ENCODE results near the gene GUCY1A1. TPM values are rescaled to one million over a fixed set of nuclear protein-coding genes. Genes with fewer than 3 reads are reported as not detected.
A peak's percentile ranks its signal among the peaks of the same experiment; 100 is the strongest.

GUCY1A1 gene
- polyA plus RNA-seq, 1 experiment, result 1.9 TPM

DNA sequence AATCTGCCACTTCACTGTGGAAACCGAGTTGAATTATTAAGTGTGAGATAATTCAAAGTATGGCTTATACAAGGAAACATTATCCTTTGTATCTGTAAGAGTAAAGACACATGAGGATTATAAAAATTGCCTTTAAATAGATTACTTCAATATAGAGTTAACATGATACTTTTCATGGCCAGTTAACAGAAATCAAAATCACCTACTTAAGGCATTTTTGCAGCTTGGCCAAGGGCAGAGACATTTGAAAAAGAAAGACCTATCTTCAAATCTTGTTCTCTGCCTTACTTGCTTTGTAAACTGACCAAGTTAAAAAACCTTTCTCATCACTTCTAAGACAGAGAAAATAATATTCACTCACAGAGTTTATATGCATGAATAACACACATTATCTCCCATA, 47.3 kb downstream of the GUCY1A1 start:
- no peak for TF ChIP-seq CTCF (IDR thresholded peaks at IDR 0.05; ENCODE audit: low read depth, low read length)
- POLR2A ChIA-PET, result no interaction called here
- Histone ChIP-seq H3K27me3 (ENCODE audit: control insufficient read depth, insufficient read depth, low read length) (peaks cover 3% of the 10 kb centered on the region), H3K4me3 (ENCODE audit: low read depth, low read length) (no peak overlapping the region), H3K27ac (ENCODE audit: low read depth, low read length) (no peak overlapping the region), H3K9me3 (ENCODE audit: control insufficient read depth, insufficient read depth, low read length) (no peaks in the 10 kb centered on the region)
- CTCF ChIA-PET, result no interaction called here
- no peak for DNase-seq (ENCODE audit: low read depth, low spot score)

- CTCF ChIA-PET, result no interaction called here
- Histone ChIP-seq H3K4me3 (ENCODE audit: low read depth, low read length) (no peak overlapping the region), H3K27ac (ENCODE audit: low read depth, low read length) (no peak overlapping the region), H3K9me3 (ENCODE audit: control insufficient read depth, insufficient read depth, low read length) (no peaks in the 10 kb centered on the region), H3K27me3 (ENCODE audit: control insufficient read depth, insufficient read depth, low read length) (no peaks in the 10 kb centered on the region)
- POLR2A ChIA-PET, result no interaction called here
- no peak for DNase-seq (ENCODE audit: low read depth, low spot score)
- TF ChIP-seq CTCF (IDR thresholded peaks at IDR 0.05; ENCODE audit: low read depth, low read length), result no peak
Measured at GRCh38 chr4:155722336-155722735, 55.7 kb downstream of the GUCY1A1 start.

GRCh38 chr4:155722816-155723499, 56.3 kb downstream of the GUCY1A1 start:
- no peak overlapping the region for H3K27ac ChIP-seq (ENCODE audit: low read depth, low read length)
- CTCF ChIA-PET, result interaction anchor here (0.9 kb wide), 1 partner anchor 12 kb away, joined by 3 read pairs; no protein-coding TSS in a partner anchor
- no peaks in the 10 kb centered on the region for H3K27me3 ChIP-seq (ENCODE audit: control insufficient read depth, insufficient read depth, low read length)
- POLR2A ChIA-PET, result no interaction called here
- DNase-seq (ENCODE audit: low read depth, low spot score), result peak; percentile 50
- H3K9me3 ChIP-seq (ENCODE audit: control insufficient read depth, insufficient read depth, low read length), result no peaks in the 10 kb centered on the region
- no peak for TF ChIP-seq CTCF (IDR thresholded peaks at IDR 0.05; ENCODE audit: low read depth, low read length)
- H3K4me3 ChIP-seq (ENCODE audit: low read depth, low read length), result no peak overlapping the region

- no peak for TF ChIP-seq CTCF (IDR thresholded peaks at IDR 0.05; ENCODE audit: low read depth, low read length)
- Histone ChIP-seq H3K27me3 (ENCODE audit: control insufficient read depth, insufficient read depth, low read length) (no peaks in the 10 kb centered on the region), H3K4me3 (ENCODE audit: low read depth, low read length) (no peak overlapping the region), H3K27ac (ENCODE audit: low read depth, low read length) (no peak overlapping the region), H3K9me3 (ENCODE audit: control insufficient read depth, insufficient read depth, low read length) (no peaks in the 10 kb centered on the region)
- no peak for DNase-seq (ENCODE audit: low read depth, low spot score)
- CTCF ChIA-PET, result interaction anchor here (0.6 kb wide), 1 partner anchor 321 kb away, joined by 4 read pairs; no protein-coding TSS in a partner anchor
- POLR2A ChIA-PET, result no interaction called here
Measured at GRCh38 chr4:155724731-155725130, 58.1 kb downstream of the GUCY1A1 start.

DNA sequence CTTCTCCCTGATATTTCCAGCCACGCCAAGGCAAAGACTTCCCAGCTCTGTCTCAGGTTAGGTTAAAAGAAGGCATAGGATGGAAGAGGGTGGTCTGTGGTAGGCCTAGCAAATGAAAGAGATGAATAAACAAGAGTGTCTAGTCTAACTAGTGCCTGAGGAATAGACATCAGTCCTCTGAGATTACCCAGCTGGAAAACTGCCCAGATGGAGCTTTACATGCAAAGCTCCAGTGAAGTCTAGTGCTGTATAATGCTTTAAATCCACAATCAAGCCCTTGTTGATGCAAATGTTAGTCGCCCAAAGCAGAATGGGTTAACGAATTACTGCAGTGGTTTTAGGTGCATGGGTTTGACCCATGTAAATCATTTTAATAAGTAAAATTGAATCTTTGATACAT, 67.4 kb downstream of the GUCY1A1 start:
- H3K4me3 ChIP-seq (ENCODE audit: low read depth, low read length), result no peak overlapping the region
- H3K27me3 ChIP-seq (ENCODE audit: control insufficient read depth, insufficient read depth, low read length), result no peaks in the 10 kb centered on the region
- no peaks in the 10 kb centered on the region for H3K9me3 ChIP-seq (ENCODE audit: control insufficient read depth, insufficient read depth, low read length)
- H3K27ac ChIP-seq (ENCODE audit: low read depth, low read length), result no peak overlapping the region
- TF ChIP-seq CTCF (IDR thresholded peaks at IDR 0.05; ENCODE audit: low read depth, low read length), result no peak
- no peak for DNase-seq (ENCODE audit: low read depth, low spot score)
- POLR2A ChIA-PET, result no interaction called here
- CTCF ChIA-PET, result no interaction called here
